Nucleus accumbens (tissue), 56 donors: ENCODE data around the gene PAK5.

Source experiments
- DNase-seq, 56 donors: peaks; one replicate each; lab custom pipeline; 2025; lab: John Stamatoyannopoulos, UW

Gene PAK5

GRCh38 chr20:9794831-9795230 is 44.0 kb downstream of the PAK5 start:
- DNase-seq, result no peak

DNA sequence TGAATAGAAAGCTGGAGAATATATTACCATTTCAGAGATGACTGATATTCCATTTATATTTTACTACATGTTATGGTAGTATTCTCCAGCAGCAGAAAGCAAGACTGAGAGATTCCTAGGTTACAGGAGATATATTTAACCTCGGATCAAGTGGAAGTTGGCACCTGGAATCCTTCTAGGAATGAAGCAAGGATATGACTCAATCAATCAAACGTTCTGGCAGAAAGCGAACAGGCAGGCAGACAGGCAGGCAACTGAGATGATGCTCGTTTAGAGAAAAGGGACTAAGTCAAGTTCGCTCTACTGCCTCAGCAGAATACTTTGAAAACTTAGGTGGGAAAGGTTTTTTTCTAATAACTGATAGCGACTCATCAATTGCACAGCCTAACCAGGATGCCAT is 46.2 kb downstream of the PAK5 start:
- no peak for DNase-seq

- no peak for DNase-seq
Measured at GRCh38 chr20:9789131-9789530, 49.7 kb downstream of the PAK5 start.

- DNase-seq, result peak in 3 of 56 donors; percentile 1 to 17 (median 4)
Measured at GRCh38 chr20:9775176-9775575, 63.7 kb downstream of the PAK5 start.

DNA sequence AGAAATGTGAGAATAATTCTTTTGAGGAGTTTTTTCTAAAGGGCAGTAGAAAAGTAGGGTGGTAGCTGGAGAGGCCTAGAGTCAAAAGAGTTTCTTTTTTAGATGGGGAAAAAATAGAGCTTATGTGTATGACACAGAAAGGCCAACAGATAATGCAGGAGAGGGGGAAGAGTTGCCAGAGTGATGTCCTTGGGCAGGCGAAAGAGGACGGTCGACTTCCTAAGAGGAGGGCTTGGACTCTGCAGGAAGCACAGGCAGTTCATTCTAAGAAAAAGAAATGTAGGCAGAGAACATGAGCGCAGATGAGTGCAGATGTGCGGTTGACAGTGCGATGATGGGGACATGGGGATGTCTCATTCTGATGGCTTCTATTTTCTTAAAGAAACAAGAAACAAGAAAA is 68.9 kb downstream of the PAK5 start:
- no peak for DNase-seq

- no peak for DNase-seq
Measured at GRCh38 chr20:9761476-9761875, 77.4 kb downstream of the PAK5 start.

DNA sequence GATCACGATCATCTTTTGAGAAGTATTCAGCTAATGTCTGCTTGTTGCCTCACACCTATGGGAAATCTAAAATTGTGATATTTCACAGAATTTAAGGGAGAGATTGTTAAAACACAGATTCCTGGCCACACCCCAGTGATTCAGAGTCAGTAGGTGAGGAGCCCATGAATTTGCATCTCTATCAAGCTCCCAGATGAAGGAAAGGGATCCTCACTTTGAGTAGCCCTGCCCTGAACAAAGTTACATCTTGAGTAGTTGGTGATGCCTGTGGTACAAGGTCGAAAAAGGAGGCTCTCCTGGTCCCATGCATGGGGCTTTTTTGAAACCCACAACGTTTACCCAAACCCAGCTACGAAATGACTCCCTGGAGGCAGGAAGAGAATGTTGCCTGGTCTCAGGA is 79.5 kb downstream of the PAK5 start:
- DNase-seq, result no peak

DNA sequence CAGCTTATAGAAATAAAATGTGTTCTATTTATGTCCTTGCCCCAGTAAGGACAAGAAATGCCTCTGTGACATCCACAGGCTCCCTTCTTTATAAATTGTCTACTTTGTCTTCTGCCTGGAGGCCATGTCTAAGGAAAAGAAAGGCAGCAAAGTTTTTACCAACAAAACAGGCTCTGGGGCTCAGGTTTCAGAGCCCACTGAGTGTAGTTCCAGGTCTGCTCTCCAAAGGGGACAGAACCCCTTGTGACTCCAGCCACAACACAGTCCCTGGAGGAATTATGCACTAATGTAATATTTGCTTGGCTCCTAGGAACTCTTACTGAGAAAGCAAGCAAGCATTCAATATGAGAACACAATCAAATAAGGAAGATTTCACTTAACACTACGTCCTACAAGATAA is 80.1 kb downstream of the PAK5 start:
- no peak for DNase-seq

DNA sequence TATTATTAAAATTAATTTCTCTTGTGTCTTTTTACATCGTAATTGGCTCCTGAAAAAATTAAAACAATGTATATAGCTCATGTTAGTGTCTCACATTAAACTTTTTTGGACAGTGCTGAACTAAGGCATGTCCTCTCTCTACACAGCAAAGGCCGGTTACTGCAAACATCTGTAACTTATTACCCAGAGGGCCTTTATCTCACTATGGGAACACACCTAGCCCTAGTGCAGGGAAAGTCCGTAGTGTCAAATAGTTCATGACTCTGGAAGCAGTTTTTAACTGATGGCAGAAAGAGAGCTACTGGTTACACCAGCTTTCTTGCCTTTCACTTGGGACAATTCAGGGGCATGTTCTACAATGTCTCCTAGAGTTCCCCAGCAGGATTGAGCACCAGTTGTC is 82.2 kb downstream of the PAK5 start:
- no peak for DNase-seq

DNA sequence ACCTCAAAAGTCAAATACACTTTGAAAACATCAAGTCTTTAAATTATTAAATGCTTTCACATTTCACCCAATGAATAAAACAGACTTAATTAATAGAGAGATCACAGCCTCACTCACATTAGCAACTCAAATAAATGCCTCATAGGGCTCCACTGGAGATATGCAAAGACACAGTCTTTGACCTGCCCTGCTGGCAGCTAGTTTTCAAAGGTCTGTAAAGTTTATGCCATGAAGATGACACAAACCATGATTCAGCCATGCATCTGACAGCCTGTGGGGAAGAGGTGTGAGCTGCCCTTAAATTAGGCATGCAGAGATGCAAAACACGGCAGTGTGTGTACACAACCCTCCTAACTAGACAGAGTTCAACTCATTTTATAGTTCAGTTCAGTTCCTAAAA is 83.6 kb downstream of the PAK5 start:
- DNase-seq, result no peak

GRCh38 chr20:9744551-9744950 is 94.3 kb downstream of the PAK5 start:
- DNase-seq, result no peak

- DNase-seq, result no peak
Measured at GRCh38 chr20:9743871-9744270, 95.0 kb downstream of the PAK5 start.

DNA sequence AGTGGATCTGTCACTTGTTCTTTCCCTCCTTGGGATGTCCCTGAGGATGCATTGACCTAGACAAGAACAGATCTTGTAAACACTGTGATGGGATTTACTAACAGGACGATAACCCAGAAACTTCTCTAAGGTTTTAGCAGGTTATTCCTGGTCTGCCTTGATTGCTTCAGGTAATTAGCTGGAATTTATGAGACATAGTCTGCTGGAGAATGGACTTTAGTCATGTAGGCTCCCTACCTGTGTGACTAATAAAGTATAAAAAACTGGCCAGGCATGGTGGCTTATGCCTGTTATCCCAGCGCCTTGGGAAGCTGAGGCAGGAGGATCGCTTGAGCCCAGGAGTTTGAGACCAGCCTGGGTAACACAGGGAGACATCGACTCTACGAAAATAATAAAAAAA is 96.1 kb downstream of the PAK5 start:
- no peak for DNase-seq

GRCh38 chr20:9741996-9742395 is 96.9 kb downstream of the PAK5 start:
- no peak for DNase-seq

DNA sequence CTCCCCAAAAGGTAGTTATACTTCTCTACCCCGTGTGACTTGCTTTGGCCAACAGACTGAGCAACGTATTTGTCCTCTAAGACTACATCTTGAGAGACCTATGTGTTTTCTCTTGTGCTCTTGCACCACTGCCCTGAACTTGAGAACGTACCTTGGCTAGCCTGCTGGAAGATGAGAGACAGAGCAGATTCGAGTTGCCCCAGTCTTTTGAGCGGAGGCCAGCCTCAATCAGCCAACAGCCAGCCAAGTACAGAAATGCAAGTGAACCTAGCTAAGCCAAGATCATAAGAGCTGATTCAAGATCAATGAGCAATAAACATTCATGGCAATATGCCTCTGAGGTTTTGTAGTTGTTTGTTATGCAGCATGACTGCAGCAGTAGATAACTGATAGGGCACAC is 98.4 kb downstream of the PAK5 start:
- no peak for DNase-seq

DNA sequence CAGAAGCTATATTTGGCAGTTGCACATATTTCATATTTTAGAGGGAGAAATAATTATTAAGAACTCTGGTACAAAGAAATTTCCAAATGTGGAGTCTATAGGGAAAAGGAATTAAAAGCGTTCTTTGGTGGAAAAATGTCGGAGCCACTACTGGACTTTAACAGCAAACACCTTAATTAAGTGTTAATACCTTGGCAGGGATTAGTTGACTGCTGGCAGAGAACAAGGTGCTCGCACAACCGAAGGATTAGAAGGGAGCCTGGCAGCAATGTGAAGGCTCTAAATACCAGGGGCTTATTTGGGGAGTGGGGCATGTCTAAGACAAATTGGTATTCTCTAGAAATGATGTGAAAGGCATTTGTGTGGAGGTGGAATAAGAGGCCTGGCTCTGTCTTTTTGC is 98.9 kb downstream of the PAK5 start:
- DNase-seq, result no peak

GRCh38 chr20:9736373-9736772 is 102.5 kb downstream of the PAK5 start:
- DNase-seq, result no peak

DNA sequence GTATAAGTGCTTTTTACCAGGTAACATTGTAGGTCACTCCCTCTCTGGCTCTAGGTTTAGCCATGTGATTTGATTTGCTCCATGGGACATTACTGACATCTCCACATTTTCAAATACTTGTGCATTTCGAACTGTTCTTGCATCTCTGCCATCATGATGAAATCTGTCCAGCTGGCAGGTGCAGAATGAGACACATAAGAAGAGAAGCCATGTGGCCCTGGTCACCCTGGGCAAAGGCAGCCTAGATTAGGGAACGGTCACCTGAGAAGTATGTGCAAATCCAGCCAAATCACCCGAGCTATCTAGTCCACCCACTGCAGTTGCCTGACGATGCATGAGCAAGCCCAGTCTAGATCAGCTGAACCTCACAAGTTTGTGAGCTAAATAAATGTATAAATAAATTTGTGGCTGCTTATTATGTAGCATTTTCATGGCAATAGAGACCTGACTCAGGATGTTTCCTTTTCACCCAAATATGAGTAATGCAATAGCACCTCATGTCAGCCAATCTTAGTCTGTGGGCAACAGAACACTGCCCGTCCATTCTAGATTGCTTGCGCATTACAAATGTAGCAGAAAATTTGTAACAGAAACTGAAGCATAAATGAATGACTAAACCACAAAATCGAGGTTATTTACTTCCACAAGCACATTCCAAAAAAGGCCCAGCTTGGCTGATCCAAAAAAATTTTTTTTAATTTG is 115.2 kb downstream of the PAK5 start:
- no peak for DNase-seq

DNA sequence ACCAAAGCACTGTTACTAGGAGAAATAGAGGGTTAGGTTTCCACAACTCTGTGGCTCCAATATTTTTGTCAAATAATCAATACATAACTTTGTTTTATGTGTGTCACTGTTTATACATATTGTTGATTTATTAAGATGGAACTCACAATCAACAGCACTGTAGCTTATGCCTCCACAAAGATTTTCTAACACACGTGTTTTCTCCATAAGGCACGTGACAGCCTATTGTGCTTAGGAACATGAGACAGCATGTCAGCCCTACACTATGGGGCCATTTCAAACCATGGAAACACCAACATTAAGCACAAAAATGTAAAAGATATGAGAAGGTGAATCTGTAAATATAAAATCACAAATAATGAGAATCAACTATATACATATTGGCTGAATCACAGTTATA is 127.0 kb downstream of the PAK5 start:
- no peak for DNase-seq

GRCh38 chr20:9710685-9711084 is 128.2 kb downstream of the PAK5 start:
- no peak for DNase-seq

DNA sequence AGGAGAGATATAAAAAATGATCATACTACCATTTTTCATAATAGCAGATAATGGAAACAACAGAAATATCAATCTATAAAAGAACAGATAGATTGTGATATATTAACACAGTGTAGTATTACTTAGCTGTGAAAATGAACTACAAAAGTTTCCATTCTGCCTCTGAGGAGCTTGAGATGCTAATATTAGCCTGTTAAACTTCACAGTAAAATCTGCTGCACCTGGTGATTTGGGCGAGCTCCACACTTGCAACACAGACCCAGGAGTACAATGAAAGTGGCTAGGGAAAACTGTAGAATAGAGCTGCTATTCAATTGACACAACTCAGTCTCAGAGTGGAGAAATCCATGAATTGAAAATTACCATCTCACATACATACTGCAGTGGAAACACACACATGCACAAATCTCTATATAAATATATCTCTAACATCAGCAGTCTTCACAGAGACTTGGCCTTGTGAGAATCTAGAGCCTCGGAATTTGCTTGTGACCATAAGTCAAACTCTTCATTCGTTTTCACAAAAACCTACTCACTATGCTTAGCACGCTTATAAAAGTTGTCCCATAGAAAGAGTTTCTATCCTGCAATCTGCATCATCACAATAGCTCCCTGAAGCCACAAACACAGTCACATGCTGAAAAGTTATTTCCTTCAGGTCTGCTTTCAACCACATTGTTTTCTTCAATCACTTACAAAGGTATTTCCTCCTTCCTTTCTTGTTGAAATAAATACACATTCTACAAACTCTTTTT is 133.0 kb downstream of the PAK5 start:
- DNase-seq, result no peak

DNA sequence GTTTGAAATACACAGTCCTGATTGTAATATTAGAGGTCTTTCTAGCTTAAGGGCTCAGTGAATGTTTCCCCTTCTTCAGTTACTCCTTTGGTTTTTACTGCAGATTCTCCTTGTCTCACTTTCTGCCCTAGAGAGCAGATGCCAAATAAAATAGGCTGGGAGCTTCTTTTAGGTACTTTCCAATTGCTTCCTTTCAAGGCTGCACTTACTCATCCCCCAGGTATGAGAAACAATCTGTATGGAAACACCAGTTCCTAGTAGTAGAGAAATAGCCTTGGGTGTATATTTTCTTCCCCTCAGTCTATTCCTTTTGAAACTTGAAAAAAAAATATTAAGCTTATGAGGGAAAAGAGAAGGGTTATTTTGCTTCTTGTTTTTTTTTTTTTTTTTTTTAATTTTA is 139.7 kb downstream of the PAK5 start:
- no peak for DNase-seq
